Stimulated activated naive CD4-positive, alpha-beta T cell (primary cell): ENCODE measurements around the gene INO80C.

Experiments
- DNase-seq, 6 experiments: peaks; one replicate each; lab custom pipeline; 2025; lab: John Stamatoyannopoulos, UW

The INO80C gene

GRCh38 chr18:35513181-35513936, 15.6 kb upstream of the INO80C start:
- no peak for DNase-seq

- DNase-seq: no peak
Measured at GRCh38 chr18:35512761-35513160, 15.0 kb upstream of the INO80C start.

GRCh38 chr18:35511833-35512232, 14.1 kb upstream of the INO80C start:
- DNase-seq: no peak

- no peak for DNase-seq
Measured at GRCh38 chr18:35511428-35511827, 13.7 kb upstream of the INO80C start.

GRCh38 chr18:35510076-35510651, 12.4 kb upstream of the INO80C start:
- no peak for DNase-seq

- no peak for DNase-seq
Measured at GRCh38 chr18:35508746-35509338, 11.1 kb upstream of the INO80C start.

GRCh38 chr18:35508030-35508429, 10.3 kb upstream of the INO80C start:
- DNase-seq: no peak

GRCh38 chr18:35507623-35508022, 9.9 kb upstream of the INO80C start:
- DNase-seq: no peak

GRCh38 chr18:35507192-35507591, 9.4 kb upstream of the INO80C start:
- no peak for DNase-seq

- no peak for DNase-seq
Measured at GRCh38 chr18:35506024-35506712, 8.4 kb upstream of the INO80C start.

- no peak for DNase-seq
Measured at GRCh38 chr18:35504996-35505395, 7.2 kb upstream of the INO80C start.

- no peak for DNase-seq
Measured at GRCh38 chr18:35502052-35502451, 4.3 kb upstream of the INO80C start.

GRCh38 chr18:35501369-35501768, 3.6 kb upstream of the INO80C start:
- DNase-seq: no peak

GRCh38 chr18:35500113-35500512, 2.4 kb upstream of the INO80C start:
- DNase-seq: no peak

- DNase-seq: no peak
Measured at GRCh38 chr18:35497027-35497369, 762 bp downstream of the INO80C start.

- DNase-seq: no peak
Measured at GRCh38 chr18:35495536-35496314, 2.0 kb downstream of the INO80C start.

- DNase-seq: no peak
Measured at GRCh38 chr18:35494251-35495220, 3.2 kb downstream of the INO80C start.

- no peak for DNase-seq
Measured at GRCh38 chr18:35491700-35492077, 6.1 kb downstream of the INO80C start.

GRCh38 chr18:35490894-35491699, 6.7 kb downstream of the INO80C start:
- no peak for DNase-seq

GRCh38 chr18:35489913-35490490, 7.8 kb downstream of the INO80C start:
- no peak for DNase-seq
